Measurements from ENCODE around the gene SLC44A2.
"Not testable (repeated sequence)": the region's sequence is repeated elsewhere in the genome, so short reads cannot be mapped to it uniquely, and the experiment has no call there.

SLC44A2 gene

DNA sequence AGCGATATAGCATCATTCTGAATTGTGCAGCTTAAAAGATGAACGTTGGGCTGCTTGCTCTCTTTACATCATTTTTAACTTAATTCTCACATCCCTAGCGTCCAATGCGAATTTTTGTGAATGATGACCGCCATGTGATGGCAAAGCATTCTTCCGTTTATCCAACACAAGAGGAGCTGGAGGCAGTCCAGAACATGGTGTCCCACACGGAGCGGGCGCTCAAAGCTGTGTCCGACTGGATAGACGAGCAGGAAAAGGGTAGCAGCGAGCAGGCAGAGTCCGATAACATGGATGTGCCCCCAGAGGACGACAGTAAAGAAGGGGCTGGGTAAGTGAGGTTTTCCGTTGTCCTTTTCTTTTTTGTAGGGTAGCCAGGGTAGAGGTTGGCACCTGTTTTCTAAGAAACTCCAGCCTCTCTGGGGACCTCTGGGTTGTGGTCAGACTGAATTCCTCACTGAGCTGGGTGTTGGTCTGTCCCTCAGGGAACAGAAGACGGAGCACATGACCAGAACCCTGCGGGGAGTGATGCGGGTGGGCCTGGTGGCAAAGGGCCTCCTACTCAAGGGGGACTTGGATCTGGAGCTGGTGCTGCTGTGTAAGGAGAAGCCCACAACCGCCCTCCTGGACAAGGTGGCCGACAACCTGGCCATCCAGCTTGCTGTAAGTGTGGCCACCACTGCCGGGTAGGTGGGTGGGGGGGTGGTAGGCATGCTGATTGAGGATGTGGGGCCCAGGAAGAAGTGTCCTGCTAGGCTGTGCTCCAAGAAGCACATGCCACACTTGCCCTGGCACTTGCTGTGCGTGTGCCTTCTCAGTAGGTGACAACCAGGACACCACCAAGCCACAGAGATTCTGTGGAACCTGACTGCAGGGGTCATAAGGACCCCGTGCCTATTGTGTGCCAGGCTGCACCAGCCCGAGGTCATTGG lies 45.8 kb downstream of the SLC44A2 start:
- no peak for DNase-seq (ENCODE audit: extremely low spot score)

DNA sequence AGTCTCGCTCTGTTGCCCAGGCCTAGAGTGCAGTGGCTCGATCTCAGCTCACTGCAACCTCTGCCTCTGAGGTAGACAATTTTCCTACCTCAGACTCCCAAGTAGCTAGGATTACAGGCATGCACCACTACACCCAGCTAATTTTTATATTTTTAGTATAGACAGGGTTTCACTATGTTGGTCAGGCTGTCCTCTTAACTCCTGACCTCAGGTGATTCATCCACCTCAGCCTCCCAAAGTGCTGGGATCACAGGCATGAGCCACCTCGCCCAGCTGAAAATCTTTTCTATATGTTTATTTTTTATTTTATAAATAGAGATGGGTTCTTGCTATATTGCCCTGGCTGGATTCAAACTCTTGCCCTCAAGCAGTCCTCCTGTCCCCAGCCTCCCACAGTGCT lies 46.6 kb downstream of the SLC44A2 start:
- DNase-seq (ENCODE audit: extremely low spot score); POLR2A ChIA-PET; CTCF ChIA-PET: not testable (repeated sequence)

More for the DNA sequence above, 45.8 kb downstream of the SLC44A2 start:
- ChIA-PET POLR2A (no interaction called here), CTCF (no interaction called here)
- TF ChIP-seq SP1 (IDR thresholded peaks at IDR 0.05) (no peak), L3MBTL2 (conservative IDR thresholded peaks at IDR 0.05) (no peak), FOXK2 (IDR thresholded peaks at IDR 0.05) (no peak), ELF4 (IDR thresholded peaks at IDR 0.05) (no peak), LEF1 (IDR thresholded peaks at IDR 0.05; ENCODE audit: borderline replicate concordance) (no peak)

- CTCF ChIA-PET: interaction anchor here (0.7 kb wide), 2 partner anchors 26 to 183 kb away, joined by 8 to 12 read pairs; no protein-coding TSS in a partner anchor
- DNase-seq (ENCODE audit: extremely low spot score); POLR2A ChIA-PET: not testable (repeated sequence)
These were observed 49.9 kb downstream of the SLC44A2 start for GRCh38 chr19:10675214-10675613.

GRCh38 chr19:10677751-10678150 lies 52.4 kb downstream of the SLC44A2 start:
- TF ChIP-seq ARNT (IDR thresholded peaks at IDR 0.05) (no peak), L3MBTL2 (conservative IDR thresholded peaks at IDR 0.05) (no peak), FOXK2 (IDR thresholded peaks at IDR 0.05) (no peak), SUZ12 (IDR thresholded peaks at IDR 0.05) (no peak), ZNF384 (IDR thresholded peaks at IDR 0.05) (no peak), SP1 (IDR thresholded peaks at IDR 0.05) (no peak), HDGF (IDR thresholded peaks at IDR 0.05; ENCODE audit: borderline replicate concordance) (no peak), FOXA1 (IDR thresholded peaks at IDR 0.05) (no peak), FOXM1 (IDR thresholded peaks at IDR 0.05; ENCODE audit: borderline replicate concordance) (no peak), NFRKB (IDR thresholded peaks at IDR 0.05) (no peak), LEF1 (IDR thresholded peaks at IDR 0.05; ENCODE audit: borderline replicate concordance) (no peak), BHLHE40 (IDR thresholded peaks at IDR 0.05; ENCODE audit: borderline replicate concordance) (no peak), CTBP1 (IDR thresholded peaks at IDR 0.05; ENCODE audit: borderline replicate concordance) (no peak), ELF4 (IDR thresholded peaks at IDR 0.05) (no peak), TARDBP (IDR thresholded peaks at IDR 0.05) (no peak)
- TF ChIP-seq, protein P1, sequence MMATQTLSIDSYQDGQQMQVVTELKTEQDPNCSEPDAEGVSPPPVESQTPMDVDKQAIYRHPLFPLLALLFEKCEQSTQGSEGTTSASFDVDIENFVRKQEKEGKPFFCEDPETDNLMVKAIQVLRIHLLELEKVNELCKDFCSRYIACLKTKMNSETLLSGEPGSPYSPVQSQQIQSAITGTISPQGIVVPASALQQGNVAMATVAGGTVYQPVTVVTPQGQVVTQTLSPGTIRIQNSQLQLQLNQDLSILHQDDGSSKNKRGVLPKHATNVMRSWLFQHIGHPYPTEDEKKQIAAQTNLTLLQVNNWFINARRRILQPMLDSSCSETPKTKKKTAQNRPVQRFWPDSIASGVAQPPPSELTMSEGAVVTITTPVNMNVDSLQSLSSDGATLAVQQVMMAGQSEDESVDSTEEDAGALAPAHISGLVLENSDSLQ (IDR thresholded peaks at IDR 0.05): no peak
- no peak for DNase-seq (ENCODE audit: extremely low spot score)
- POLR2A ChIA-PET: no interaction called here
- CTCF ChIA-PET: no interaction called here

- TF ChIP-seq L3MBTL2 (conservative IDR thresholded peaks at IDR 0.05): no peak
- ChIA-PET POLR2A (no interaction called here), CTCF (interaction anchor here (0.6 kb wide), 1 partner anchor 348 kb away, joined by 3 read pairs; no protein-coding TSS in a partner anchor)
- no peak for DNase-seq (ENCODE audit: extremely low spot score)
These were observed 53.5 kb downstream of the SLC44A2 start for GRCh38 chr19:10678813-10679212.

- DNase-seq (ENCODE audit: extremely low spot score): no peak
- ChIA-PET POLR2A (no interaction called here), CTCF (no interaction called here)
- no peak for TF ChIP-seq ARNT (IDR thresholded peaks at IDR 0.05)
- TF ChIP-seq SP1 (IDR thresholded peaks at IDR 0.05): no peak
These were observed 54.4 kb downstream of the SLC44A2 start for GRCh38 chr19:10679743-10680142.

DNA sequence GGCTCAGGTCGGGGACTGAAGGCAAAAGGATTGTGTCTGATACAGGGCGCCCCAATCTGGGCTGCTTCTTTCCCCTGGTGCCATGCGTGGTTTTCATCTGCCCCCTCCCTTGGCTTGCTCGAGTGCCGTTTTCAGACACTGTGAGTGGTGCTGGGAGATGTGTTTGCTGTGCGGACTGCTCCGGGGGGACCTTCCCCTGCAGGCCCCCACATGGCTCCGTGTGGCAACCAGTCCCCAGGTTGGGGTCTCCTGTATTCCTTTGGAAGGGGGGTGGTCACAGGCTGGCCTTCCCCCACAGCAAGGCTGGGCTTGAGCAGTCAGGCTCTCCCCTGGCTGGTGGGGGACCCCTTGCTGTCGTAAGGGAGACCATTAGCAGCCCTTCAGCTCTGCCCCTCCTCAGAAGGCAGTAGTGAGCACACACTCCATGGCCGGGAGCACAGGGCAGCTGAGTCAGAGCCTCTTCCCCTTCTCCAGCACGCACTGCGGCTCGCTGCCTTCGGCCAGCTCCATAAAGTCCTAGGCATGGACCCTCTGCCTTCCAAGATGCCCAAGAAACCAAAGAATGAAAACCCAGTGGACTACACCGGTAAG lies 55.3 kb downstream of the SLC44A2 start:
- ChIA-PET POLR2A (no interaction called here), CTCF (interaction anchor here (1.3 kb wide), 1 partner anchor 20 kb away, joined by 5 read pairs; no protein-coding TSS in a partner anchor)
- DNase-seq (ENCODE audit: extremely low spot score): no peak
- TF ChIP-seq ARNT (IDR thresholded peaks at IDR 0.05) (no peak), FOXM1 (IDR thresholded peaks at IDR 0.05; ENCODE audit: borderline replicate concordance) (no peak), L3MBTL2 (conservative IDR thresholded peaks at IDR 0.05) (no peak), LEF1 (IDR thresholded peaks at IDR 0.05; ENCODE audit: borderline replicate concordance) (no peak), FOXA1 (IDR thresholded peaks at IDR 0.05) (no peak), SUZ12 (IDR thresholded peaks at IDR 0.05) (no peak), FOXK2 (IDR thresholded peaks at IDR 0.05) (no peak), SP1 (IDR thresholded peaks at IDR 0.05) (no peak), TARDBP (IDR thresholded peaks at IDR 0.05) (no peak), ELF4 (IDR thresholded peaks at IDR 0.05) (no peak)
- TF ChIP-seq, protein P1 (IDR thresholded peaks at IDR 0.05): no peak

- POLR2A ChIA-PET: no interaction called here
- CTCF ChIA-PET: interaction anchor here (1.3 kb wide), 1 partner anchor 19 kb away, joined by 5 read pairs; no protein-coding TSS in a partner anchor
These were observed 56.3 kb downstream of the SLC44A2 start for GRCh38 chr19:10681658-10682057.

More at GRCh38 chr19:10681658-10682057, 56.3 kb downstream of the SLC44A2 start:
- TF ChIP-seq SUZ12 (IDR thresholded peaks at IDR 0.05) (no peak), FOXA1 (IDR thresholded peaks at IDR 0.05) (no peak), CTBP1 (IDR thresholded peaks at IDR 0.05; ENCODE audit: borderline replicate concordance) (no peak), BHLHE40 (IDR thresholded peaks at IDR 0.05; ENCODE audit: borderline replicate concordance) (no peak), LEF1 (IDR thresholded peaks at IDR 0.05; ENCODE audit: borderline replicate concordance) (no peak), ELF4 (IDR thresholded peaks at IDR 0.05) (no peak), ARNT (IDR thresholded peaks at IDR 0.05) (no peak), FOXM1 (IDR thresholded peaks at IDR 0.05; ENCODE audit: borderline replicate concordance) (no peak), L3MBTL2 (conservative IDR thresholded peaks at IDR 0.05) (no peak), TARDBP (IDR thresholded peaks at IDR 0.05) (no peak), FOXK2 (IDR thresholded peaks at IDR 0.05) (no peak), NFRKB (IDR thresholded peaks at IDR 0.05) (no peak), SP1 (IDR thresholded peaks at IDR 0.05) (no peak), ZNF384 (IDR thresholded peaks at IDR 0.05) (no peak), HDGF (IDR thresholded peaks at IDR 0.05; ENCODE audit: borderline replicate concordance) (no peak)
- TF ChIP-seq, protein P1 (IDR thresholded peaks at IDR 0.05): no peak
- DNase-seq (ENCODE audit: extremely low spot score): no peak
